Right ventricle myocardium superior (tissue), 1 donor: ENCODE results near the gene CNR1. TPM values are rescaled to one million over a fixed set of nuclear protein-coding genes. Genes with fewer than 3 reads are reported as not detected.
"Not testable (repeated sequence)": the region's sequence is repeated elsewhere in the genome, so short reads cannot be mapped to it uniquely, and the experiment has no call there.

Experiments used
- ATAC-seq: fragments of 200-7000 bp; cut with Tn5 transposase; one replicate; pipeline ENCODE4 v1.9.1; 2020; ENCODE audit warnings: mild to moderate bottlenecking; ENCODE audit not compliant: poor library complexity
- DNase-seq: peaks from one replicate; pipeline ENCODE4 v3.0.0-alpha.2; 2020
- intact Hi-C: fragments of 100-400 bp; cut with DNase I; formaldehyde crosslinking; loops from one replicate; pipeline ENCODE4 v1.11.2; 2022
- long read RNA-seq: library from polyadenylated mRNA; unstranded; transcript quantifications from one replicate; pipeline ENCODE4 v2.0.0, GENCODE V29; 2021
- total RNA-seq: library from RNA; stranded (reverse); fragmentation: NEBNext Ultra II Directional; extraction: Animal tissue kit (Norgen Biotek cat#: 25700); gene quantifications from one replicate; pipeline ENCODE4 v1.2.1, GENCODE V29; 2021
- donor health status: DM: no; HTN: yes; CAD: no; lungs with severe emphysema.

Gene CNR1
- total RNA-seq: 0.11 TPM
- long read RNA-seq: 0 reads

DNA sequence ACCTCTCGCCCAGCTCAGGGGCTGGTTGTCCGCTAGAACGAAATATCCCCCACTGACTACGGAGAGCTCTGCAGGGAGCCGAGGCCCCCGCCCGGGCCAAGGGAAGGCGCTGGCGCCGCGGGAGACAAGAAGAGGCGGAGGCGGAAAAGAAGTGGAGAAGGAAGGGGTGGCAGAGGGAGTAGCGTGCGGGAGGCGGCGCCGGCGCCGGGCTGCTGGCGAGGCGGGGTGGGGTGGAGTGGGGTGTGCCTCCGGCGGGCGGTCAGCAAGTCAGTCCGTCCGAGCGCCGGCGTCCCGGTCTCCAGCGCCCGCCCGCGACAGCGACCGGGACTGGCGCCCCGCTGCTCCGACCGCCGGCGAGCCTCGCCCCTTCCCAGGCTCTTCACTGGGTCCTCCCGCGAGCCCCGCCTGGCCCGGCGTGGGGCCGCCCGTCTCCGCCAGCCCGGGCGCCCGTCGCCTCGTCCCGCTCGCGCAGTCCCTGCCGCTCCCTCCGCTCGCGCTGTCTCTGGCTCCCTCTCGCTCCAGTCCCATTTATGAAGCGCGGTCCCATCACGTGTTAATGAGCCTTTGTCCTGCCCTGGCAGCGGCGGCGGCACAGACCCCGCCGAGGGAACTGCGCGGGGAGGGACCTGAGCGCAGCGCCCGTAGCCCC is at the start of gene CNR1:
TSS of gene CNR1 (minus strand) at position 504 of the 649 bp plus-strand sequence. CDS start 21,073 bp downstream, outside the sequence.
- intact Hi-C loops: no loop called here
- DNase-seq (peak; percentile 63), ATAC-seq (peak; percentile 87)

DNA sequence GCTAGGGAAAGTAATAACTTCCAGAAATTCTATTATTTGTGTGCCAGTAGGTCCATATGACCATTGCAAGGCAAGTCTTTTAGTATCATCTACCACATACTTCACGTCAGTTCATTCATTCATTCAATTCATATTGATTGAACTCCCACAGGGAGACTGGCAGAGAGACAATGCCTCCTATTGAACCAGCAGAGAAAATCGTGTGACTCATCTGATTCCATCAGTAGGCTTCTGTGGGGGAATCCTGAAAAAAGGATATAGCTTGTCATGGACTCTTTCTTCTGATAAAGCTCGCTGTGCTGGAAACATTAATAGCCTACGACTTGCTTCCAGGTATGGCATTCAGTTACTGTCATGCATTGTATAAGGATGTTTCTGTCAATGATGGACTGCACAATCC is 45.3 kb upstream of the CNR1 start:
- DNase-seq (no peak), ATAC-seq (no peak)
- intact Hi-C loops: no loop called here

DNA sequence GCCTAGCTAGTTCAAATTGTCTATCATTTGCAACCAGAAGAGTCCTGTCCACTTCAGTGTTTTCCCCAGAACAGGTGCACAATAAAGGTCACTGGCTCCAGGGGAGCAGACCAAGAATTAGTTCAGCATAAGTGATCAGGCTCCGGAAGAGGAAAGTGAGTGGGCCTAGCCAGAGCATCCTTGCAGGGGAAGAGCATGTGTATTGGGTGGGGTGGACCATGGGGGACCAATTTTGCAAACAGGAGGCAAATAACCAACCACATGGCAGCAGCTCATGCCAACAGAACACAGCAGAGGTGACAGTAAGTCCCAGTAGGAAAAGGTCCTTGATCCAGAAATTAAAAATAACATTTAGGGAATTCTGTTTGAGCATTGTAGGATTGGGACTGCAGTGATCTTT is 43.2 kb upstream of the CNR1 start:
- intact Hi-C loops: no loop called here
- no peak for ATAC-seq

DNA sequence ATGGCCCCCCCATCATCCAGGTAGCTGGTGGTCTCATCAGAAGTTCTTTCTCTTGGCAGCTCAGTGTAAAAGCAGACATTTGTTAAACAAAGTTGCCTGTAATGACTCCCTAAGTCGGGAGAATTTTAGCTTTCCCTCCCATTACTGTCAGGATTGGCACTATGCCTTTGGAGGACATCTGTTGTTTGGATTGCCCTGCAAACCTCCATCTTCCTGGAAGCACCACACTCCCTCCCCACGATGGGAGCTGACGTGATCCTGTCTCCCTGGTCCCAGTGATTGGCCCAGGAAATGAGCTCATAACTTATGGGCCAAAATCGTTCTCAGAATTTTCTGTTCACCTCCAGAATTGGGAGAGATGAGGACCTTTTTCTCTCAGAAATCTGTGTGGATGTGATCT is 42.6 kb upstream of the CNR1 start:
- ATAC-seq (no peak), DNase-seq (no peak)
- intact Hi-C loops: no loop called here

More for the DNA sequence above, 43.2 kb upstream of the CNR1 start:
- DNase-seq: no peak

DNA sequence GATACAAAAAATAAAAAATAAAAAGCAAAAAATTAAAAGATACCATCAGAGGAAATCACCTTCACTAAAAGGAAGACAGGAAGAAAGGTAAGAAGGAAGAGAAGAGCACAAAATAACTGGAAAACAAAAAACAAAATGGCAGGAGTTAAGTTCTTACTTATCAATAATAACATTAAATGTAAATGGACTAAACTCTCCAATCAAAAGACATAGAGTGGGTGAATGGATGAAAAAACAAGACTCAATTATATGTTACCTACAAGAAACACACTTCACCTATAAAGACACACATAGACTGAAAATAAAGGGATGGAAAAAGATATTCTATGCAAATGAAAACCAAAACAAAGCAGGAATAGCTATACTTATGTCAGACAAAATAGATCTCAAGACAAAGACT is 35.6 kb upstream of the CNR1 start:
- intact Hi-C loops, DNase-seq, ATAC-seq: not testable (repeated sequence)

DNA sequence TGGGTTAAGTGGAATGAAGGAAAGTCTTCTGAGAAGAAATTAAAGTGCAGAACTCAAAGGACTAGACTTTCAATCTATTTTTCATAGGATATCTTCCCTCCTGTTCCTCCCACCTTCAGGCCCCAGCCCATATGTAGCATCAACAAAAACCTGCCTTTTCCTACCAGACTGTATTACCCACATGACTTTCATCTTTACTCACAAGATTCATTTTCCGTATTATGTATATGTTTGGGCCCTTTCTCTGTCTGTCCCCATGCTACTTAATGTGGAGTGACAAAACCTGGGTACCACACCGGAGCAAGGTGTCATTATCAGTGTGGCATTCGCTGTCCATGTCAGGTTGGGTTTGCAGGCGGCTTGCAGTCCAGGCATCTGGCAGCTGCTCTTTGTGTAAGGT is 18.8 kb upstream of the CNR1 start:
- no peak for ATAC-seq

DNA sequence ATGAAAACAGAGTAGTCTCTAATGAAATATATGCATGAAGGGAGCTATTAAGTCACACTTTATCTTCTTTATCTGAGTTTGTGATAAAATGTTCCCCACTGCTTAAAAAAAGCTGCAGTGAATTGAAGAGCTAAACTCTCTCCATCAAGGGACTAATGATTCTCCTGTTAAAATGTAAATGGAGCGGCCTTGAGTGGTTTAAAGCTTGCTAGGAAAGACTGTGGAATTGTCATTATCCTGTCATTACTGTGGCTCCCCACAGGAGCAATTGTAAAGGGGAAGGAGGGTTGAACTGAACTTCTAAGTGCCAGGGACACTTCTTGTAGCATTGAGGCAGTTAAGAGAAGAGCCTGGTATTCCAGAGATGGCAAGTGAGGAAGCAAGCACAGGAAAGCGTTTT is 17.3 kb upstream of the CNR1 start:
- intact Hi-C loops: no loop called here
- DNase-seq (no peak), ATAC-seq (no peak)

More for the DNA sequence above, 18.8 kb upstream of the CNR1 start:
- intact Hi-C loops: no loop called here
- DNase-seq: no peak

DNA sequence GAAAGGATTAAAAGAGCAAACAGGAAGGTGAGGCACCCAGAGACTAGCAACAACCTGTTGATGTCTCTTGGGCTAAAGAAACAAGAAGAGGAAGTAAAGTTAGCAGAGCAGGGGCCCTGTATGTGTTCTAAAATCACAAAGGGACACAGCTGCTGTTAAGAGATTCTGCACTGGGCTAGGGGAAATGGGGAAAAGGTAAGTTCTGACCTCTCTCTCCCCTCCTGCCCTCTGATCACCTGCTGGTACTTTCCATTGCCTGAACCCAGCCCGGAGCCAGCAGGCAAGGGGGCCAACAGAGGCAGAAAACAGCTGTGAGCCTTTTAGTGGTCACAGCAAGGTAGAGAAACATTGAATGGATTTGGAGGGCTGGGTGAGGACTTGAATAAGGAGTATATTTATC is 13.5 kb upstream of the CNR1 start:
- intact Hi-C loops: no loop called here
- no peak for ATAC-seq
- DNase-seq: no peak

DNA sequence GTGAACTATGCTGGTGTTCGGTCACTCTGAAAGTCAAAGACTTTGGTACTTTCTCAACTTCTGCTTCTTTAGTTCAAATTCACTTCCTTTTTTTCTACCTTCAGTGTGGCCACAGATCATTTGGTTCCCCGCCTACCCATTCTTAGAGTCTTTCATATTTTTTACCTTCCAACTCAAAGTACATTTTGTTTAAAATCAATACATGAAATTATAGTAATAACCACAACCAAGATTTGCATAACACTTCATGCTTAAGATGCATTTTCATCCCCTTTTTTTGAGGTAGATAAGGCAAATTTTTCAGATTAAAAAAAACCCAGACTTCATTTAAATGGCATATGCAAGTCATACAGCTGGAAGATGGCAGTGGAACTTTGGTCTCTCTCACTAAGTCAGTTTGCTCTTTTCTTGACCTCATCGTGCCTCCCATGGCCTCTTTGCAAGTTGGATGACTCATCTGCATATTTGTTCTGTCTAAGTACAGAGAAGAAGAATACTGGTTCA is 11.9 kb upstream of the CNR1 start:
- ATAC-seq: no peak
- DNase-seq: no peak
- intact Hi-C loops: no loop called here

DNA sequence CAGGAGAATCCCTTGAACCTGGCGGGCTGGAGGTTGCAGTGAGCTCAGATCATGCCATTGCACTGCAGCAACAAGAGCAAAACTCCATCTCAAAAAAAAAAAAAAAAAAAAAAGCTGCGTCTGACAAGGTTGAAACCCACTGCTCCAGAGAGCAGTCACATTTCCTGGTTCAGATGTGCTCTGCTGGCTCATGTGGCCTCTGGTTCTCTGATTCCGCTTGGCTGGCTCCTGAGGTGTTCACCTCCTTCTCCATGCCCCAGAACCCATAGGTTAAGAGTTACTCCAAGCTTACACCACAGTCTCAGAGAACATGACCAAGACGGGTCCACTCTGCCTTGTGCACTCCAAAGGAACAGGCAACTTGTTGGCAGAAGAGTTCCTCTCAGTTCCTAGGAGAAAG is 8.8 kb upstream of the CNR1 start:
- ATAC-seq (no peak), DNase-seq (no peak)
- intact Hi-C loops: no loop called here

DNA sequence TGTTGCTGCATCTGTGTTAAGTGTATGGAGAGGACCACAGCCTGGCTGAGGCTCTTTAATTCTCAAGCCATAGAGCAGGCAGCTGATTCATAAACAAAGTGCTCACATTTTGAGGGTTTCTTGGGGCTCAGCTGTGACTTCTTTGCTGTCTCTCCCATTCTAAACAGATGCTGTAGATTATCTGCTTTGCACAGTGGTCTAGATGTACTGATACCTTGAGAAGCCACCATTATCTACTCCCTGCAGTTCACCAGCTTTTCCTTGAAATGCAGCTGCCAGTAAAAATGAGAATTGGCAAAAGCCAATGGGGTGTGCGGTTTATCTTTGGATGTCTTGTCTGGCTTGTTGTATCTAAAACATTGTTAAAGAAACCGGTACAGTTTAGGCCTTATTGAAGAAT is 5.2 kb upstream of the CNR1 start:
- intact Hi-C loops: no loop called here

DNA sequence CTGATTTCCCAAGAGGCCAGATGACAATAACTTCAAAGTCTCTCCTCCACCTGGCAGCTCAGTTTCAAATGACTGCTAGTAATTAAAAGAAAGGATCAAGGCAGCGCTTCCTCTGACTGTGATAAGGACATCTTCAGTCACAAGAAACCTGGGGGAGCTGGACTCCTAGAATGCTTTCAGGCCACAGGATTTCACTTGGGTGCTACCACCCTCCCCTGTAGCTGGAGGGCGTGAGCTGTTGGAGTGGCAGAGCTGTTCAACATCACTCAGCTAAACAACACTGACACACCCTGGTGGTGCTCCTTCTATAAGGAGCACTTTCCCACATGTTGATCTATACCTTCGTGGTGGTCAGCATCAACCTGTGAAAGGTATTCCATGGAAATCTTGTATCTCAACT is 2.2 kb upstream of the CNR1 start:
- ATAC-seq: no peak
- intact Hi-C loops: no loop called here
- no peak for DNase-seq

More for the DNA sequence above, 5.2 kb upstream of the CNR1 start:
- no peak for DNase-seq
- ATAC-seq: no peak

DNA sequence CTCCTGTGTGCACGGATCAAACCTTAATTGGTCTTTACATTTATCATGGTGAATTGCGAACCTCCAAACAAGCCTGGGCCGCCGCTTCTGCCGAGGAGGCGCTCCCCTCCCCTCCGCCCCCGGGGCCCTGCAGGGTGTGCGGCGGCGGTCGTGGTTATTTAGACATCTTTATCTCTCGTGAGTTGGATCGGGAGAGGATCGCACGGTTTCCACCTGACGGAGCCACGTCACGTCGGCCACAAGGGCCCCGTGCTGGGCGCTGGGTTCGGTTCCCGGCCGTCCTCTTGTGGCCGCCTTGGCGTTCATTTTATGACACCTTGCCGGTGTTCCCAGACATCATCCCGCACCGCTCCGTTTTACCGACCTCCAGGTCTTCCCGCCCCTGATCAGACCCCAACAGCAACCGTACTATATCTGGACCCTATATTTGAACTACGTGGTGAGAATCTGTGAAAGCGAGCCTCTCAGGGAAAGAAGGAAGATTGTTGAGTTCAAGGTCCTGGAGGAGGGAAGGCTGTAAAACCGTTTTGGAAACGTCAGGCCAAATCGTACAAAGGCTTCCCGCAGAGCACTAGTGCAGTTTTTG is 1.3 kb upstream of the CNR1 start:
- DNase-seq: peak; percentile 46
- intact Hi-C loops: no loop called here
- no peak for ATAC-seq

DNA sequence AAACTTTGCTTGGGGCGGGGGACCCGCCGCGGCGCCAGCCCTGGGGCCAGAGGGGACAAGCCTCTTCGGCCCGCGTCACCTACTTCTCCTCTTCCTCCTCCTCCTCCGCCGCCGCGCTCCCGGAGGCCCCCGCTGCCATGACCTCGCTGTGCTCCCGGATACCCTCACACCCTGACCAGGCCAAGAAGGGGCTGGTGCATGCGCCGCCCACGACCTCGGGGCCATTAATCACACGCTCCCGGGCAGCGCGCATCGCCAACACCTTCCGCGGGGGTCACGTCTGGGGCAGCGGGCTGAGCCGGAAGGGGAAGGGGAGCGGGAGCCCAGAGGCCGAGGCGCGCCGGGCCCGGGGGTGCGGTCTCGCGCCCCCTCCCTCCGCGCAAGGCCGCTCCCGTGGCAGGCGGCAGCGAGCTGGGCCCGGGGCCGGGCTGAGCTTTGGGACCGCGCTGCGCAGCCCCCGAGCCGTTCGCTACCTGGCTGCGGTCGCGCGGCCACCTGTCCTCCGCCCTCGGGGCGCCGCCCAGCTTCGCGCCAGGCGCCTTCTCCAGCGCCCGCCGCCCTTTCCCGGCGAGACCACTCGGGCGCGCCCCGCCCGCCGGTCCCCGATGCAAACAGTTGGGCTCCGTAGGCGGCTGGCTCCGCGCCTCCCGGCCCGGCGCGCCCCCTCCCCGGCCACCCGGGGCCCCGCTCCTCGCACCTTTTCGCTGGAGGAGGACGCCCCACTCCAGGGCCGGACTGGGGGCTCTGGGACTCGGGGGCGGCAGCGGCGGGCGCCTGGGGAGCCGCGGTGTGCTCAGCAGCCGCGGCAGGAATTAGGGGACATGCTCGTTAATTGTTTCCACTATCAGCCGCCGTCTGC is 575 bp upstream of the CNR1 start:
- intact Hi-C loops: no loop called here

DNA sequence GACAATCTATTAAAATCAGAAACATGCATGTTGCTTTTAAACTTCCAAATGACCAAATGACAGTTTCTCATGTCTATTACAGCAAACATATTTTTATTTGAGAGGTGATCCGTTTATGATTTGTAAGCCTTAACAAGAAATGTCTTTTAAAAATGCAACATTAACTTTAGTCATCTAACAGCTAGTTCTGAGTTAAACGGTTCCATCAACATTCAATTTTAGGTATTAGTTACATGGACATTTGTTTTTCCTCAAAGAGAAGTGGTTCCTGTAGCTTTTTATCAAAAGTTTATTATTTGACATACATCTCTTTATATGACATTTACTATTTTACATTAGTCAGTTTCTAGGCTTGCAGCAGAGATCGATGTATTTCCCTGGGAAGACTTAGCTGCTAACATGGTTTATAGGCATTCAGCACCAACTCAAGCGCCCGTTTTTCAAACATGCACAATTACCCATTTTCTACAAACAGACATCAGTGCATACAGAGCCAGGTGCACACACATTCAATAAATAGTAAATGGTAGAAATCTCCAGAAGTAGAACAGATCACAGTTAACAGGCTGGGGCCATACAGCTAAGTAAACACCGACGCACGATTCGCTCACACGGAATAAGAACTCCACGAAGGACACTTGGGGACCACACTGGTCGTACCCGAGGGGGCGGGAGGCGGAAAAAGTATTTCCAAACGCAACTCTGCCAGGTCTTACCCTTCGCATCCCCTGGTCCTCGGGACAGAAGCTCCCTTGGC is 882 bp downstream of the CNR1 start:
- intact Hi-C loops: no loop called here
- DNase-seq: no peak
- no peak for ATAC-seq

More for the DNA sequence above, 575 bp upstream of the CNR1 start:
- DNase-seq: peak; percentile 45
- peak; percentile 34 for ATAC-seq

DNA sequence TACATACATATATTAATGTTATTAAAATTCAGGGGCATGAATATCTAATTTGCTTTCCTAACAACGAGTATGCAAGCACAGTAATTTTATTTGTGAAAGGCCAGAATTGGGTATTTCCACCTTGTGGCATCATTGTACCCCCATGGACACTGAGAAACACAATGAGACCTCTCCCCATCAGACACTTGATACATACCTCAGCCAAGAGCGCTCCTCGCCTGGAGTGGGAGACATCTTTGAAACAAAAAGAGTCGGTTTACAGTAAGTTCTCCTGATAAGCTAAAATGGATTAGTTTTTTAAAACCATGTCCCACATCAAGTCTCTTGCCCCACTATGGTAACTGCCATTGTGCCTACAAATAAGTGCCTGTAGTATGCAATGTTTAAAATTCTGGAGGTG is 2.1 kb downstream of the CNR1 start:
- no peak for DNase-seq
- no peak for ATAC-seq
- intact Hi-C loops: no loop called here

DNA sequence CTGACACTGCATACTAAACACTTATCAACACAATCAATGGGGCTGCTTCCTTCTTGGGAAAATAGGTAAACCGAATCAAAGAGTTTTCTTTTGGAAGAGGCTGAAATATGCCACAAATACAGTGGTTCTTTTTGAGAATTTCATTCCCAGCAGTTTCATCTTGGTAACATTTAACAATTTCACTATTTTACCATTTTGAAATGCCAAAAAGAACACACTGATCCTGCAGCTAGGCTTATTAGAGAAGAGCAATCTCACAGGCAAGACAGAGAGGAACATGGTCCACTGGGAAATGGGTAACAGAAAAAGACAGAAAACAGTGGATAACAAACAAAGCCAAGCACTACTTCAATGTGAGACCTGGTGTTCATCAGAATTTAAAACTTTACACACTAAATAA is 2.5 kb downstream of the CNR1 start:
- ATAC-seq (no peak), DNase-seq (no peak)
- intact Hi-C loops: no loop called here

DNA sequence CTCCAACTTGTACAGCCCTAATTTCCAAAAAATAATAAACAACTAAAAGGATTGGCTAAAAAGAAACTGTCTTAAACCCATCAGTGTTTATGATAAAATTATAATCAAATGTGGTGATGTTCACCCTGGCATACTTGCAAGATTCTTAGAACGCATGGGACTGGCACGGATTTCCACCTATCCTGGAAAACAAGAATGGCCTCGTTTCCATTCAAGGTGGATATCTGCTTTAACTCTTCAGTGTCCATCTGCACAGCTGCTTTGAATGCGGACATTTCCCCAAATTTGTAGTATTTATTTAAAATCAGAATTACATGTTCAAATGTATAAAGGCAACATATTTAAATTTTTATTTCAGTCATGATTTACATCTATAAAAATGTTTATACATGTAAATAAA is 4.2 kb downstream of the CNR1 start:
- intact Hi-C loops: no loop called here
- DNase-seq (no peak), ATAC-seq (no peak)

DNA sequence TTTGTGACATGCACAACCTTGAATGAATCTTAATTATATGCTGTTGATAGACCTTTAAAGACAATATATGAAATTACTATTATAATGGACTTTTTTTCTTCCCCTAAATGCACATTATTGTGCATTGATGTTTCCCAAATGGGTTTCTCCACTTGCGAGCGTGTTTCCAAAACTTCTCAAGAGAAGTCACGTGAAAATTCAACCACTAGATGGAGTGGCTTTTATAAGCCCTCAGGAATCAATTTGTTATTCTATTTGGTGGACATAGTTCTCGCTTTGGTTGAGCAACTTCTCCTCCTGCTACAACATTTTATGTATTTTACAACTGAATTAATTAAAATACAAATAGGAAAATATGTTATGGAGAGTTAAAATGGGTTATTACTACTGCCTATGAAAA is 9.0 kb downstream of the CNR1 start:
- intact Hi-C loops: no loop called here
- ATAC-seq (no peak), DNase-seq (no peak)
